Fibroblast of lung (primary cell): Measurements from ENCODE around the gene SDC4. TPM values are rescaled to one million over a fixed set of nuclear protein-coding genes. Genes with fewer than 3 reads are reported as not detected.
A peak's percentile ranks its signal among the peaks of the same experiment; 100 is the strongest.

Experiments used
- DNase-seq, 2 donors: peaks; one replicate each; pipeline versions ENCODE4 v3.0.0 to v3.0.0-alpha.2; 2010; ENCODE audit warnings: low read depth in 2 of 2
- H2AFZ ChIP-seq: 2 replicates; pipeline ENCODE4 v1.5.1; 2012; ENCODE audit warnings: low read length, control low read depth, inconsistent platforms
- H3K27ac ChIP-seq: 2 replicates; pipeline ENCODE4 v1.5.1; 2011; ENCODE audit warnings: low read length, control low read depth; ENCODE audit not compliant: insufficient read depth
- H3K27me3 ChIP-seq: 2 replicates; pipeline ENCODE4 v1.5.1; 2011; ENCODE audit warnings: mild to moderate bottlenecking, low read length; ENCODE audit not compliant: control insufficient read depth, insufficient read depth
- H3K36me3 ChIP-seq: 2 replicates; pipeline ENCODE4 v1.5.1; 2011; ENCODE audit warnings: low read length; ENCODE audit not compliant: control insufficient read depth, insufficient read depth
- H3K4me1 ChIP-seq: 2 replicates; pipeline ENCODE4 v1.5.1; 2011; ENCODE audit warnings: low read length; ENCODE audit not compliant: control insufficient read depth, insufficient read depth; ENCODE audit errors: extremely low read depth
- H3K4me2 ChIP-seq: 2 replicates; pipeline ENCODE4 v1.5.1; 2011; ENCODE audit warnings: low read length, control low read depth; ENCODE audit not compliant: insufficient read depth; ENCODE audit errors: extremely low read depth
- H3K4me3 ChIP-seq, 4 experiments: fragments of 200-600 bp in 1 of 4; sonication (generic) in 1 of 4; replicated peaks in 1 of 4; 2 replicates each; pipeline ENCODE4 v1.5.1; 2011 to 2016; ENCODE audit warnings: low read length in 4 of 4, low read depth in 3 of 4, mild to moderate bottlenecking in 3 of 4, control low read depth in 2 of 4, inconsistent platforms in 1 of 4, mixed read lengths in 1 of 4; ENCODE audit not compliant: insufficient read depth in 1 of 4; ENCODE audit errors: control extremely low read depth in 1 of 4
- H3K79me2 ChIP-seq: 2 replicates; pipeline ENCODE4 v1.5.1; 2012; ENCODE audit warnings: mild to moderate bottlenecking, low read length, inconsistent platforms; ENCODE audit not compliant: control insufficient read depth, insufficient read depth
- H3K9ac ChIP-seq: 2 replicates; pipeline ENCODE4 v1.5.1; 2011; ENCODE audit warnings: mild to moderate bottlenecking, low read length, control low read depth; ENCODE audit not compliant: insufficient read depth
- H3K9me3 ChIP-seq: 2 replicates; pipeline ENCODE4 v1.5.1; 2012; ENCODE audit warnings: low read depth, low read length; ENCODE audit not compliant: control insufficient read depth, insufficient read depth
- H4K20me1 ChIP-seq: 2 replicates; pipeline ENCODE4 v1.5.1; 2011; ENCODE audit warnings: low read length; ENCODE audit not compliant: control insufficient read depth, insufficient read depth; ENCODE audit errors: extremely low read depth
- EZH2 ChIP-seq: IDR thresholded peaks from 2 replicates; pipeline ENCODE4 v1.5.1; 2012; ENCODE audit warnings: low read length, control low read depth, mild to moderate bottlenecking; ENCODE audit errors: missing control alignments
- polyA plus RNA-seq, 2 donors: library from polyadenylated mRNA; depleted of rRNA in 1 of 2; stranded (reverse) in 1 of 2; unstranded in 1 of 2; fragments of >200 nt; gene quantifications; 2 replicates each; pipeline ENCODE4 v1.2.1, GENCODE V29; 2011 to 2012; ENCODE audit warnings: missing spikeins in 1 of 2
- total RNA-seq: library from RNA; depleted of rRNA; stranded (reverse); fragments of >200 nt; gene quantifications from 2 replicates; pipeline ENCODE4 v1.2.1, GENCODE V29; 2014
- TF ChIP-seq, protein P1 (sequence below), 2 donors: IDR thresholded peaks in 1 of 2; conservative IDR thresholded peaks in 1 of 2; 1 replicate in 1 of 2; 2 replicates in 1 of 2; pipeline ENCODE4 v1.5.1; 2011 to 2012; ENCODE audit warnings: low read length in 2 of 2, control low read depth in 1 of 2, inconsistent platforms in 1 of 2, low read depth in 1 of 2, mild to moderate bottlenecking in 1 of 2

The SDC4 gene
- total and polyA plus RNA-seq, 2 donors (not counting 1 experiment from before 2014, with no cell fraction given) = 175 to 312 TPM

DNA sequence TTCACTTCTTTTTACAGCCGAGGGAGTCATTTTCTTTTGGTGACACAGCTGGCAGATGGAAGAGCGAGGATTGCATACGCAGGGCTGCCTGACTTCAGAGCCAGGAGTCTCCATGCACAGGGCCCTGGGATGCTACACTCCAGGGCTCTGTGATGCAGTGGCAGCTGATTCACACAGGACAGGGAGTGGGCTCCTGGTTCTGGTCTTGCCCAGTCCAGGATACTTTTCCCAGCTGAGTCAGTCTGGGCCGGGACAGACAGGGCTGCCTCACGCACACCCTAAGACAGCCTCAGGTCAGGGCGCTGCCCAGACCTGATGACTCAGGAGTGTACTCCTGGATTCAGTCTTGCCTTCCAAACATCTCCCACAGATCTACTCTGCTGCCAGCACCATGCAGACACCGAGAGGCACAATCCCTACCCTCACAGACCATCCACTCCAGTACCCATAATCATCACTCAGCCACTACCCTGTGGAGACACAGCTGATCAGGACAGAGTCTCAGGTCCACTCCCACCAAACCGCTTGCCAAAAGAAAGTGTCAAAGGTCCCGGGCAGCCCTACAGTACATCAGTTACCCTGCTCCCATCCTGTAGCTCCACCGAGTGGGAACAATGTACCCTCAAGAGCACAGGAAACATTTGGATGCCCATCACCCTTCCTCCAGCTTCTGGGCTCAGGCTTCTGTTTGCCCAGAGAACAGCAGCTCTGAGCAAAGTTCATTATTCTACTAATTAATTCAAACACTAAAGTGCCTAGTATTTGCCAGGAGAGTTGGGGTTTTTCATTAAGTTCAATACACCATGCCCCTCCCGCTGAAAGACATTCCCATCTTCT, 11.5 kb downstream of the SDC4 start:
- Histone ChIP-seq H3K27me3 (no peaks in the 10 kb centered on the region), H3K4me2 (peak overlapping the region; percentile 81), H3K4me3 (peak overlapping the region in 2 of 4 experiments; percentile 0 to 12), H3K79me2 (peaks cover 68% of the 10 kb centered on the region), H3K9me3 (no peaks in the 10 kb centered on the region), H3K4me1 (peaks cover 50% of the 10 kb centered on the region), H4K20me1 (no peaks in the 10 kb centered on the region), H2AFZ (no peak overlapping the region), H3K27ac (peak overlapping the region; percentile 99), H3K36me3 (peaks cover 25% of the 10 kb centered on the region), H3K9ac (peak overlapping the region; percentile 51)
- no peak for TF ChIP-seq EZH2
- TF ChIP-seq, protein P1, sequence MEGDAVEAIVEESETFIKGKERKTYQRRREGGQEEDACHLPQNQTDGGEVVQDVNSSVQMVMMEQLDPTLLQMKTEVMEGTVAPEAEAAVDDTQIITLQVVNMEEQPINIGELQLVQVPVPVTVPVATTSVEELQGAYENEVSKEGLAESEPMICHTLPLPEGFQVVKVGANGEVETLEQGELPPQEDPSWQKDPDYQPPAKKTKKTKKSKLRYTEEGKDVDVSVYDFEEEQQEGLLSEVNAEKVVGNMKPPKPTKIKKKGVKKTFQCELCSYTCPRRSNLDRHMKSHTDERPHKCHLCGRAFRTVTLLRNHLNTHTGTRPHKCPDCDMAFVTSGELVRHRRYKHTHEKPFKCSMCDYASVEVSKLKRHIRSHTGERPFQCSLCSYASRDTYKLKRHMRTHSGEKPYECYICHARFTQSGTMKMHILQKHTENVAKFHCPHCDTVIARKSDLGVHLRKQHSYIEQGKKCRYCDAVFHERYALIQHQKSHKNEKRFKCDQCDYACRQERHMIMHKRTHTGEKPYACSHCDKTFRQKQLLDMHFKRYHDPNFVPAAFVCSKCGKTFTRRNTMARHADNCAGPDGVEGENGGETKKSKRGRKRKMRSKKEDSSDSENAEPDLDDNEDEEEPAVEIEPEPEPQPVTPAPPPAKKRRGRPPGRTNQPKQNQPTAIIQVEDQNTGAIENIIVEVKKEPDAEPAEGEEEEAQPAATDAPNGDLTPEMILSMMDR (conservative IDR thresholded peaks at IDR 0.05 in 1 of 2, IDR thresholded peaks at IDR 0.05 in 1 of 2; ENCODE audit: low read depth in 1 of 2, low read length in 2 of 2) = no peak
- peak; percentile 70 to 97 for DNase-seq

DNA sequence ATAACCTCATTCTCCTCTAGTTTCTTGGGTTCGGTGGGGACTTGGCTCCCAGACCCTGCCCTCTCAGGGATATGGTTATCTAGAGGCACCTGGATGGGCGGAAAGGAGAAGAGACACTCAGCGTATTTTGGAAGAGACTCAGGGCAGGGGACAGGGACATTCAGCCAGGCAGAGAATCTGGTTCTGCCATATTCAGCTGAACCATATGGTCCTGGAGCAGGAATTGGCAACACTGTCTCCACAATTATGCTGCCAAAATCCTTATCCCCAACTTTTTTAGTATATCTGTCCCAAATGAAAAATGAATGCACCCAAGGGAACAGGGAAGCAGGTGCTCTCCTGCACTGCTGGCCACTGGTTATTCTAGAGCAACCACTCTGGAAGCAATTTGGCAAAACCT, 17.7 kb downstream of the SDC4 start:
- Histone ChIP-seq H4K20me1 (no peaks in the 10 kb centered on the region), H3K36me3 (peaks cover 32% of the 10 kb centered on the region), H3K4me2 (no peak overlapping the region), H3K27me3 (no peaks in the 10 kb centered on the region), H3K9ac (no peak overlapping the region), H3K9me3 (no peaks in the 10 kb centered on the region), H3K4me3 (no peak overlapping the region), H3K4me1 (peaks cover under 1% of the 10 kb centered on the region), H2AFZ (no peak overlapping the region), H3K79me2 (peaks cover 33% of the 10 kb centered on the region), H3K27ac (no peak overlapping the region)
- DNase-seq = no peak
- TF ChIP-seq, protein P1 (conservative IDR thresholded peaks at IDR 0.05 in 1 of 2, IDR thresholded peaks at IDR 0.05 in 1 of 2; ENCODE audit: low read depth in 1 of 2, low read length in 2 of 2) = no peak
- no peak for TF ChIP-seq EZH2

DNA sequence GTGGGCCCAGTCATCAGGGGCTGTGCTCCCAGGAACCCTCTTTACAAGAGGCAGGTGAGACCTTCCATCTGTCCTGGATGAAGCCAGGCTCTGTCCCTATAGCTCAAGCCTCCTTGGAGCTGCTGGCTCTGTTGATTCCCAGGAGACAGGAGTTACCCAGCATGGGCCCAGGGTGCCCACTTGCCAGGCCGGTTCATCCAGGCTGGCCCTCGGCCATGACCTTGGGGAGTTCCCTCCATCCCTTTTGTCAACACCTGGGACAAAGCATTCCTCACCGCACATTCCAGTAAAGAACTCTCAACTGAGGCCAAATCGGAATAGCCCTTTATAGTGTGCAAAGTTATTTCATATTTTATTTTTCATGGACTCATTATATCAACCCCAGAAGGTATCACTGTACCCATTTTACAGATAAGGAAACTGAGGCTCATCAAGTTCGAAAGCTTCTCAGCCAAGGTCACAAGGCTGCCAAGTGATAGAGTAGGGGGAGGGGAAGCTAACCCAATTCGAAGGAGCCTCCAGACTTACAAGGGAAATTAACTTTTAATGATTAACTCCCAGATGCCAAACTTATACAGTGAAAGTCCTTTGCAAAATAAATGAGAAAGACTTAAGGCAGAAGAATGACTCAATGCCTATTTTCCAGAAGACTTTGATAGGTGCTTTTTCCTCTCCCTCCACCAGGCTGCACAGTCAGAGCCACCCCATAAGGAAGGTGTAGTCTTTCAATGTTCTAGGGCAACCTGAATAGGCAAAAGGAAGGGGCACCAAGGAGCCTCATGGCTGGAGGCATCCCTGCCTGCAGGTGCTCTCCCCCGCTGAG, 18.5 kb downstream of the SDC4 start:
- H4K20me1 ChIP-seq = no peaks in the 10 kb centered on the region
- no peaks in the 10 kb centered on the region for H3K27me3 ChIP-seq
- H3K27ac ChIP-seq = no peak overlapping the region
- H3K4me1 ChIP-seq = no peaks in the 10 kb centered on the region
- no peaks in the 10 kb centered on the region for H3K9me3 ChIP-seq
- H3K4me2 ChIP-seq = no peak overlapping the region
- no peak overlapping the region for H2AFZ ChIP-seq
- H3K79me2 ChIP-seq = peaks cover 25% of the 10 kb centered on the region
- no peak overlapping the region for H3K9ac ChIP-seq
- no peak for DNase-seq
- H3K4me3 ChIP-seq = no peak overlapping the region
- TF ChIP-seq, protein P1 (conservative IDR thresholded peaks at IDR 0.05 in 1 of 2, IDR thresholded peaks at IDR 0.05 in 1 of 2; ENCODE audit: low read depth in 1 of 2, low read length in 2 of 2) = no peak
- no peak for TF ChIP-seq EZH2
- H3K36me3 ChIP-seq = peaks cover 31% of the 10 kb centered on the region
